ENCODE results near the gene MMP25. TPM values are rescaled to one million over a fixed set of nuclear protein-coding genes. Genes with fewer than 3 reads are reported as not detected.

MMP25 gene
- total and polyA plus RNA-seq, 4 experiments from 2014 or later, result 0.52 to 3.0 (median 1.9) TPM

DNA sequence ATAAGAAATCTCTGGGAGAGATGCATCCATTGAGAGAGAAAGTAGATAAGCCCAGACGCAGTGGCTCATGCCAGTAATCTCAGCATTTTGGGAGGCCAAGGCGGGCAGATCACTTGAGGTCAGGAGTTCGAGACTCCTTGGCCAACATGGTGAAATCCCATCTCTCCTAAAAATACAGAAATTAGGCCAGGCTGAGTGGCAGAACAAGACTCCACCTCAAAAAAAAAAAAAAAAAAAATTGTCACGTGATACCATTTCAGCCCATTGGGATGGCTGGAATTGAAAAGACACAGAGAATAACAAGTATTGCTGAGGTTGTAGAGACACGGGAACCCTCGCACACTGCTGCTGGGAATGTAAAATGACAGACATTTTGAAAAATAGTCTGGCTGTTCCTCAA is 16.2 kb downstream of the MMP25 start:
- ChIA-PET POLR2A (ENCODE audit: partially characterized antibody) (interaction anchor here (1.4 to 8.8 kb wide), 6 partner anchors 14 to 96 kb away, joined by 4 to 217 read pairs (median 4); partner anchors contain the start of gene ZSCAN10), CTCF (ENCODE audit: partially characterized antibody) (interaction anchor here (0.7 to 13.3 kb wide), 6 partner anchors 13 to 221 kb away, joined by 3 to 362 read pairs (median 20); partner anchors contain the start of genes ZNF213 and ZSCAN10)
- intact Hi-C loops (cut with micrococcal nuclease), result no loop called here
- no peaks in the 10 kb centered on the region for H3K27me3 Mint-ChIP-seq
- H3K4me1 Mint-ChIP-seq, result peaks cover 26 to 77% (median 48%) of the 10 kb centered on the region in 4 donors
- no peak for DNase-seq
- H3K27ac Mint-ChIP-seq, result peak overlapping the region in 5 of 7 donors; percentile 77 to 98 (median 95)
- Histone ChIP-seq H3K4me1 (ENCODE audit: insufficient read depth, low read length) (peaks cover 63% of the 10 kb centered on the region), H3K4me3 (ENCODE audit: low read length in 2 of 2) (no peak overlapping the region), H3K9me3 (ENCODE audit: control insufficient read depth in 1 of 2, low read length in 2 of 2) (no peaks in the 10 kb centered on the region), H3K27ac (ENCODE audit: low read depth, low read length) (no peak overlapping the region), H3K27me3 (ENCODE audit: insufficient read depth, low read length) (no peaks in the 10 kb centered on the region), H3K36me3 (ENCODE audit: insufficient read depth, low read length) (peaks cover 5% of the 10 kb centered on the region)
- peaks cover 17 to 29% of the 10 kb centered on the region in 2 donors for H3K36me3 Mint-ChIP-seq
- peaks cover 0 to 4% (median 0%) of the 10 kb centered on the region in 8 donors for H3K9me3 Mint-ChIP-seq
- H3K4me3 Mint-ChIP-seq, result peak overlapping the region in 3 of 8 donors; percentile 68 to 100 (median 78)

GRCh38 chr16:3063625-3064386 is 17.4 kb downstream of the MMP25 start:
- Mint-ChIP-seq H3K27ac (peak overlapping the region; percentile 91 to 99 (median 96)), H3K4me1 (peaks cover 32 to 82% (median 53%) of the 10 kb centered on the region in 4 donors), H3K36me3 (peaks cover 30 to 40% of the 10 kb centered on the region in 2 donors), H3K4me3 (peak overlapping the region; percentile 98 to 100 (median 100)), H3K27me3 (no peaks in the 10 kb centered on the region), H3K9me3 (peaks cover 0 to 4% (median 0%) of the 10 kb centered on the region in 8 donors)
- Histone ChIP-seq H3K27me3 (ENCODE audit: insufficient read depth, low read length) (no peaks in the 10 kb centered on the region), H3K4me1 (ENCODE audit: insufficient read depth, low read length) (peaks cover 68% of the 10 kb centered on the region), H3K9me3 (ENCODE audit: control insufficient read depth in 1 of 2, low read length in 2 of 2) (no peaks in the 10 kb centered on the region), H3K36me3 (ENCODE audit: insufficient read depth, low read length) (peaks cover 18% of the 10 kb centered on the region), H3K4me3 (ENCODE audit: low read length in 2 of 2) (no peak overlapping the region), H3K27ac (ENCODE audit: low read depth, low read length) (peak overlapping the region; percentile 98)
- DNase-seq, result no peak
- ChIA-PET POLR2A (ENCODE audit: partially characterized antibody) (interaction anchor here (0.6 to 8.8 kb wide), 14 partner anchors 12 to 144 kb away, joined by 3 to 217 read pairs (median 4); partner anchors contain the start of genes MMP25, ZNF213 and ZSCAN10), CTCF (ENCODE audit: partially characterized antibody) (interaction anchor here (1.5 to 13.3 kb wide), 8 partner anchors 12 to 95 kb away, joined by 3 to 362 read pairs (median 9); partner anchors contain the start of genes ZNF213 and ZSCAN10)
- intact Hi-C loops (cut with micrococcal nuclease), result no loop called here

GRCh38 chr16:3065069-3065741 is 18.8 kb downstream of the MMP25 start, which contains the start of gene IL32:
Gene IL32 (plus strand): TSS chr16:3065640. CDS start chr16:3065812, 172 bp downstream.
- Mint-ChIP-seq H3K27ac (peak within 1 kb of the TSS; percentile 91 to 99 (median 96)), H3K9me3 (peaks cover 0 to 4% (median 0%) of the 10 kb centered on the region in 8 donors), H3K27me3 (no peaks in the 10 kb centered on the region), H3K4me3 (peak within 1 kb of the TSS; percentile 98 to 100 (median 100)), H3K4me1 (peaks cover 34 to 84% (median 55%) of the 10 kb centered on the region in 4 donors), H3K36me3 (peaks cover 42 to 48% of the 10 kb centered on the region in 2 donors)
- intact Hi-C loops (cut with micrococcal nuclease), result loop anchor here (1.0 kb wide), 1 partner anchor 10 kb away; no protein-coding TSS in a partner anchor
- DNase-seq, result peak; percentile 64 to 85 (median 66)
- H3K27ac ChIP-seq (ENCODE audit: low read depth, low read length), result peak within 1 kb of the TSS; percentile 98
- H3K9me3 ChIP-seq (ENCODE audit: control insufficient read depth in 1 of 2, low read length in 2 of 2), result no peaks in the 10 kb centered on the region
- ChIA-PET CTCF (ENCODE audit: partially characterized antibody) (interaction anchor here (1.0 to 13.3 kb wide), 9 partner anchors 11 to 65 kb away, joined by 3 to 362 read pairs (median 7); partner anchors contain the start of genes ZNF213 and ZSCAN10), POLR2A (ENCODE audit: partially characterized antibody) (interaction anchor here (0.6 to 8.8 kb wide), 28 partner anchors 11 to 379 kb away, joined by 3 to 217 read pairs (median 5); partner anchors contain the start of genes MMP25, NAA60 and ZNF213)
- H3K27me3 ChIP-seq (ENCODE audit: insufficient read depth, low read length), result no peaks in the 10 kb centered on the region
- peaks cover 21% of the 10 kb centered on the region for H3K36me3 ChIP-seq (ENCODE audit: insufficient read depth, low read length)
- H3K4me1 ChIP-seq (ENCODE audit: insufficient read depth, low read length), result peaks cover 72% of the 10 kb centered on the region
- H3K4me3 ChIP-seq (ENCODE audit: low read length in 2 of 2), result peak within 1 kb of the TSS; percentile 98

GRCh38 chr16:3065742-3066439 is 19.5 kb downstream of the MMP25 start:
- DNase-seq, result peak in 1 of 5 donors; percentile 60
- POLR2A ChIA-PET (ENCODE audit: partially characterized antibody), result interaction anchor here (0.6 to 8.8 kb wide), 31 partner anchors 10 to 378 kb away, joined by 3 to 217 read pairs (median 5); partner anchors contain the start of genes MMP25, NAA60, ZNF213 and ZNF263
- H3K4me3 ChIP-seq (ENCODE audit: low read length in 2 of 2), result peak overlapping the region; percentile 98
- H3K27me3 ChIP-seq (ENCODE audit: insufficient read depth, low read length), result no peaks in the 10 kb centered on the region
- H3K4me1 ChIP-seq (ENCODE audit: insufficient read depth, low read length), result peaks cover 73% of the 10 kb centered on the region
- H3K36me3 ChIP-seq (ENCODE audit: insufficient read depth, low read length), result peaks cover 21% of the 10 kb centered on the region
- Mint-ChIP-seq H3K36me3 (peaks cover 46 to 49% of the 10 kb centered on the region in 2 donors), H3K9me3 (peaks cover 0 to 4% (median 0%) of the 10 kb centered on the region in 8 donors), H3K4me3 (peak overlapping the region; percentile 98 to 100 (median 100)), H3K27ac (peak overlapping the region; percentile 91 to 99 (median 96)), H3K4me1 (peaks cover 35 to 84% (median 56%) of the 10 kb centered on the region in 4 donors), H3K27me3 (no peaks in the 10 kb centered on the region)
- H3K27ac ChIP-seq (ENCODE audit: low read depth, low read length), result peak overlapping the region; percentile 98
- no peaks in the 10 kb centered on the region for H3K9me3 ChIP-seq (ENCODE audit: control insufficient read depth in 1 of 2, low read length in 2 of 2)
- CTCF ChIA-PET (ENCODE audit: partially characterized antibody), result interaction anchor here (1.0 to 13.3 kb wide), 10 partner anchors 7 to 64 kb away, joined by 3 to 362 read pairs (median 10); partner anchors contain the start of genes ZNF213 and ZSCAN10
- intact Hi-C loops (cut with micrococcal nuclease), result loop anchor here (1.0 kb wide), 1 partner anchor 9 kb away; no protein-coding TSS in a partner anchor

DNA sequence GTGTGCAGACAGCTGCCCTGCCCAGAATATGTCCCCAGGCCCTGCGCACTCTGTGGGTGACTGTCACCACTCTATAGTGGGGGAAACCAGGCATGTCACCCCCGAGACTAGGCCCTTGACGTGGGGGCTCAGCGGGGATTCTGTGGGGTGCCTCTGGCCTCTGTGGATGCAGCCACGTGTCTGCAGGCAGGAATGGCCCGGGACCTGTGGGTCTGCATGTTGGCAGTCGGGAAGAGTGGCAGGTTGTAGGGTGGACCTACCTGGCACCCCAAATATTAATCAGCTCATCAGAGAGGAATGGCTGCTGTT is 20.0 kb downstream of the MMP25 start:
- H3K4me1 Mint-ChIP-seq, result peaks cover 39 to 89% (median 60%) of the 10 kb centered on the region in 4 donors
- intact Hi-C loops (cut with micrococcal nuclease), result no loop called here
- no peak for DNase-seq
- ChIA-PET POLR2A (ENCODE audit: partially characterized antibody) (interaction anchor here (1.0 to 8.8 kb wide), 19 partner anchors 10 to 378 kb away, joined by 3 to 217 read pairs (median 5); partner anchors contain the start of genes NAA60, ZNF213, ZNF263 and ZSCAN10), CTCF (ENCODE audit: partially characterized antibody) (interaction anchor here (1.0 to 13.3 kb wide), 6 partner anchors 7 to 64 kb away, joined by 3 to 362 read pairs (median 14); partner anchors contain the start of genes ZNF213 and ZSCAN10)
- peaks cover 46 to 49% of the 10 kb centered on the region in 2 donors for H3K36me3 Mint-ChIP-seq
- peak overlapping the region; percentile 98 to 100 (median 100) for H3K4me3 Mint-ChIP-seq
- H3K27ac Mint-ChIP-seq, result peak overlapping the region; percentile 91 to 99 (median 96)
- Histone ChIP-seq H3K27ac (ENCODE audit: low read depth, low read length) (peak overlapping the region; percentile 98), H3K4me1 (ENCODE audit: insufficient read depth, low read length) (peaks cover 78% of the 10 kb centered on the region), H3K27me3 (ENCODE audit: insufficient read depth, low read length) (no peaks in the 10 kb centered on the region), H3K36me3 (ENCODE audit: insufficient read depth, low read length) (peaks cover 21% of the 10 kb centered on the region), H3K9me3 (ENCODE audit: control insufficient read depth in 1 of 2, low read length in 2 of 2) (no peaks in the 10 kb centered on the region), H3K4me3 (ENCODE audit: low read length in 2 of 2) (peak overlapping the region; percentile 98)
- H3K27me3 Mint-ChIP-seq, result no peaks in the 10 kb centered on the region
- H3K9me3 Mint-ChIP-seq, result peaks cover 0 to 4% (median 0%) of the 10 kb centered on the region in 8 donors

- ChIA-PET CTCF (ENCODE audit: partially characterized antibody) (interaction anchor here (1.3 to 13.3 kb wide), 4 partner anchors 9 to 61 kb away, joined by 4 to 249 read pairs (median 15); partner anchors contain the start of gene ZSCAN10), POLR2A (ENCODE audit: partially characterized antibody) (interaction anchor here (0.6 to 8.8 kb wide), 10 partner anchors 8 to 66 kb away, joined by 3 to 217 read pairs (median 18); partner anchors contain the start of genes ZNF213 and ZSCAN10)
- H3K4me1 Mint-ChIP-seq, result peaks cover 44 to 94% (median 62%) of the 10 kb centered on the region in 4 donors
- Histone ChIP-seq H3K27ac (ENCODE audit: low read depth, low read length) (peak overlapping the region; percentile 98), H3K4me1 (ENCODE audit: insufficient read depth, low read length) (peaks cover 78% of the 10 kb centered on the region), H3K36me3 (ENCODE audit: insufficient read depth, low read length) (peaks cover 21% of the 10 kb centered on the region), H3K4me3 (ENCODE audit: low read length in 2 of 2) (peak overlapping the region; percentile 98), H3K9me3 (ENCODE audit: control insufficient read depth in 1 of 2, low read length in 2 of 2) (no peaks in the 10 kb centered on the region), H3K27me3 (ENCODE audit: insufficient read depth, low read length) (no peaks in the 10 kb centered on the region)
- peak overlapping the region; percentile 96 to 100 (median 99) for H3K4me3 Mint-ChIP-seq
- H3K36me3 Mint-ChIP-seq, result peaks cover 46 to 49% of the 10 kb centered on the region in 2 donors
- intact Hi-C loops (cut with micrococcal nuclease), result no loop called here
- peak in 1 of 5 donors; percentile 38 for DNase-seq
- H3K27me3 Mint-ChIP-seq, result no peaks in the 10 kb centered on the region
- peak overlapping the region; percentile 91 to 99 (median 96) for H3K27ac Mint-ChIP-seq
- peaks cover 0 to 5% (median 0%) of the 10 kb centered on the region in 8 donors for H3K9me3 Mint-ChIP-seq
These were observed 22.1 kb downstream of the MMP25 start for GRCh38 chr16:3068487-3068886.

Measured in CD4-positive, alpha-beta memory T cell (primary cell).